ENCODE data around the gene KLHL3. TPM values are rescaled to one million over a fixed set of nuclear protein-coding genes. Genes with fewer than 3 reads are reported as not detected.

The KLHL3 gene
- total and polyA plus RNA-seq, 12 donors, result 12.4 to 37.4 (median 23.7) TPM

GRCh38 chr5:137627706-137628105 is 108.2 kb downstream of the KLHL3 start:
- DNase-seq (no peak), ATAC-seq (peak in 1 of 8 donors; percentile 28)
- H3K27ac ChIP-seq, result no peak overlapping the region
- H3K4me1 ChIP-seq, result peaks cover 4 to 53% (median 40%) of the 10 kb centered on the region in 9 donors
- no peaks in the 10 kb centered on the region for H3K27me3 ChIP-seq
- peaks cover 0 to 6% (median 0%) of the 10 kb centered on the region in 11 donors for H3K9me3 ChIP-seq
- WGBS, 2 donors, result 79 to 97% methylated on average over 3 of the region's 3 CpGs
- peaks cover 0 to 36% (median 0%) of the 10 kb centered on the region in 9 donors for H3K36me3 ChIP-seq
- no peak overlapping the region for H3K4me3 ChIP-seq
- TF ChIP-seq CTCF (IDR thresholded peaks at IDR 0.05), result no peak
- intact Hi-C loops (cut with DNase I), result loop anchor here in 3 of 10 donors (2.0 to 10.0 kb wide), 3 partner anchors 113 to 117 kb away; no protein-coding TSS in a partner anchor

- WGBS, 2 donors, result 44 to 50% methylated on average over 3 of the region's 3 CpGs
- Histone ChIP-seq H3K4me3 (no peak overlapping the region), H3K27me3 (no peaks in the 10 kb centered on the region), H3K9me3 (peaks cover 0 to 6% (median 0%) of the 10 kb centered on the region in 11 donors), H3K36me3 (peaks cover 0 to 40% (median 0%) of the 10 kb centered on the region in 9 donors), H3K4me1 (peaks cover 4 to 57% (median 42%) of the 10 kb centered on the region in 9 donors), H3K27ac (no peak overlapping the region)
- no peak for ATAC-seq
- TF ChIP-seq CTCF (IDR thresholded peaks at IDR 0.05), result no peak
- intact Hi-C loops (cut with DNase I), result loop anchor here in 2 of 10 donors (5.0 to 10.0 kb wide), 2 partner anchors 115 to 118 kb away; no protein-coding TSS in a partner anchor
- DNase-seq, result no peak
These were observed 108.6 kb downstream of the KLHL3 start for GRCh38 chr5:137627293-137627692.

GRCh38 chr5:137624786-137625349 is 111.0 kb downstream of the KLHL3 start:
- peak in 1 of 2 donors; percentile 42 for DNase-seq
- Histone ChIP-seq H3K36me3 (peaks cover 0 to 54% (median 0%) of the 10 kb centered on the region in 9 donors), H3K27me3 (no peaks in the 10 kb centered on the region), H3K4me1 (peaks cover under 1 to 64% (median 43%) of the 10 kb centered on the region in 9 donors), H3K4me3 (no peak overlapping the region), H3K27ac (peak overlapping the region in 6 of 10 donors; percentile 4 to 89 (median 39)), H3K9me3 (no peaks in the 10 kb centered on the region)
- ATAC-seq, result peak in 1 of 8 donors; percentile 15
- intact Hi-C loops (cut with DNase I), result loop anchor here in 3 of 10 donors (2.0 to 10.0 kb wide), 3 partner anchors 112 to 120 kb away; partner anchors contain the start of gene KLHL3 (in 1 of the 3)
- 63 to 67% methylated on average over 5 of the region's 5 CpGs for WGBS, 2 donors
- TF ChIP-seq CTCF (IDR thresholded peaks at IDR 0.05), result no peak

GRCh38 chr5:137622850-137623249 is 113.0 kb downstream of the KLHL3 start:
- Histone ChIP-seq H3K4me1 (peaks cover 7 to 68% (median 47%) of the 10 kb centered on the region in 9 donors), H3K9me3 (no peaks in the 10 kb centered on the region), H3K36me3 (peaks cover 0 to 47% (median 0%) of the 10 kb centered on the region in 9 donors), H3K4me3 (no peak overlapping the region), H3K27me3 (no peaks in the 10 kb centered on the region), H3K27ac (peak overlapping the region; percentile 48 to 93 (median 84))
- TF ChIP-seq CTCF (IDR thresholded peaks at IDR 0.05), result no peak
- intact Hi-C loops (cut with DNase I), result loop anchor here in 1 of 10 donors (10.0 kb wide), 1 partner anchor 122 kb away; no protein-coding TSS in a partner anchor
- ATAC-seq (peak; percentile 65 to 86 (median 80)), DNase-seq (peak; percentile 70 to 78)
- 42 to 56% methylated on average over 5 of the region's 5 CpGs for WGBS, 2 donors

Measured in heart right ventricle (tissue), 16 donors.